ENCODE data around the gene FBXL13.

DNA sequence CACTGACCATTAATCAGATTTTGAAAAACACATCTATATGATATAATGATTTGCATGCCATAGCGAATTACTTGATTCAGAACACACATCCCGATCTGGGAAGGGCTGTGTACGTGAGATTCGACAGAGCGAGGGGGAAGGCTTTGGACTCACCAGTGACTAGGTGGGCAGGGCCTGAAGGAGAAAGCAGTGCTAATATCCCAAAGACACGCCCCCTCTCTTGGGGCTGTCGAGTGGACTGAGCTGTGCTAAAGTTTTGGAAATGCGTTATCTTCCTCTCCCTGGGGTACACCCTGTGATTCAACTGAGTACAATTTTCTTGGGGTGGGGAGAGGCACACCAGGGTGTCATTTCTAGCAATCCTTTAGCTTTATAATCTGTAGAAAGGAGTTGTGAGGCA is 160.0 kb downstream of the FBXL13 start:
- TF ChIP-seq CTCF (IDR thresholded peaks at IDR 0.05) (no peak), POLR2AphosphoS5 (IDR thresholded peaks at IDR 0.05) (no peak), POLR2A (IDR thresholded peaks at IDR 0.05) (no peak)
